ENCODE measurements around the gene TGM3. TPM values are rescaled to one million over a fixed set of nuclear protein-coding genes. Genes with fewer than 3 reads are reported as not detected.

The TGM3 gene
- total RNA-seq, 1 experiment from 2014 or later = 0.11 TPM

DNA sequence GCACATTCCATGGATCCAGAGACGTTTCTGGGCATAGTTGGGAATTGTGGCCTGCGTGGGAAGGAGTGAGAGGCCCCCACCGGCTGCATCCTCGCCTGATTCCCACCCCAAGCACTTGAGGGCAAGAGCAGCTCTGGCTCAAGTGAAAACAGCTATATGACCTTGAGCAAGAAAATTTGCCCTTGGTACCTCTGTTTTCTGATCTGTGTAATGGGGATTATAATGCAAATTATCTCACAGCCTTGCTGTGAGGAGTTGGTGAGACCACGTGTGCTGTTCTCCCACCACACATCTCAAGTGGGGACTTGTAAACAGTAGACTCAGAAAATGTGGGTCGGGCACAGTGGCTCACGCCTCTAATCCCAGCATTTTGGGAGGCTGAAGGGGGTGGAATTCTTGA lies 85.5 kb downstream of the TGM3 start:
- H3K36me3 Mint-ChIP-seq = no peaks in the 10 kb centered on the region
- peaks cover 23% of the 10 kb centered on the region for H3K4me1 Mint-ChIP-seq
- ChIA-PET CTCF (interaction anchor here (1.1 to 1.7 kb wide), 3 partner anchors 11 to 209 kb away, joined by 3 to 7 read pairs (median 4); no protein-coding TSS in a partner anchor), POLR2A (no interaction called here)
- H3K27ac Mint-ChIP-seq = no peak overlapping the region
- DNase-seq (ENCODE audit: low spot score) (no peak), ATAC-seq (no peak)
- TF ChIP-seq, protein P1, sequence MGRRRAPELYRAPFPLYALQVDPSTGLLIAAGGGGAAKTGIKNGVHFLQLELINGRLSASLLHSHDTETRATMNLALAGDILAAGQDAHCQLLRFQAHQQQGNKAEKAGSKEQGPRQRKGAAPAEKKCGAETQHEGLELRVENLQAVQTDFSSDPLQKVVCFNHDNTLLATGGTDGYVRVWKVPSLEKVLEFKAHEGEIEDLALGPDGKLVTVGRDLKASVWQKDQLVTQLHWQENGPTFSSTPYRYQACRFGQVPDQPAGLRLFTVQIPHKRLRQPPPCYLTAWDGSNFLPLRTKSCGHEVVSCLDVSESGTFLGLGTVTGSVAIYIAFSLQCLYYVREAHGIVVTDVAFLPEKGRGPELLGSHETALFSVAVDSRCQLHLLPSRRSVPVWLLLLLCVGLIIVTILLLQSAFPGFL (CRISPR knock-in tag; IDR thresholded peaks at IDR 0.05; ENCODE audit: borderline replicate concordance) = no peak
- TF ChIP-seq SMAD4 (CRISPR knock-in tag; IDR thresholded peaks at IDR 0.05) (no peak), ESRRA (CRISPR knock-in tag; IDR thresholded peaks at IDR 0.05; ENCODE audit: borderline replicate concordance) (peak; percentile 87; the same call in 1 of the 2 replicates)
- 0 out of 2 replicates have a peak, but pooled peaks cover 4% of the 10 kb centered on the region for H3K9me3 Mint-ChIP-seq
- no peak overlapping the region for H3K4me3 Mint-ChIP-seq
- no peaks in the 10 kb centered on the region for H3K27me3 Mint-ChIP-seq (ENCODE audit: low read depth)

DNA sequence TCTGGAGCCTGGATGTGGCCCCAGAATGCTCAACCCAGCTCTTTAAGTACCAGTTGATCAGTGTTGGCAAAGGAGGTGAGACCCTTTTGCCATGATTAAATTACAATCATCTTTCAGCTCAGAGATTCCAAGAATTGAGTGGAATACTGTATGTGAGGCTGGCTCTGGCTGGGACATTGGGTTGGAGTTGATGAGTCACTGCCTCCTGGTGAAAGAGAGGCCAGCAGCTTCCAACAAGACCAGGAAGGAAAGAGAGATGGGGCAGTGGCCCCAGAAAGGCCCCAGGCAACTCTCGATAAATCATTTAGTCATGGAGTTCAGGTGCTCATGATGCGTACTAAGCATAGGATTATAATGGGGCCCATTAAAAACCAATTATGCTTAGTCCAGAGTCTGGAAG lies 87.0 kb downstream of the TGM3 start:
- Mint-ChIP-seq H3K36me3 (no peaks in the 10 kb centered on the region; the same call in 1 of the 2 replicates), H3K27ac (no peak overlapping the region), H3K4me1 (peaks cover 23% of the 10 kb centered on the region), H3K4me3 (no peak overlapping the region), H3K27me3 (ENCODE audit: low read depth) (no peaks in the 10 kb centered on the region), H3K9me3 (peaks cover 12% of the 10 kb centered on the region)
- DNase-seq (ENCODE audit: low spot score) (no peak), ATAC-seq (no peak)
- TF ChIP-seq ZNF263 (CRISPR knock-in tag; IDR thresholded peaks at IDR 0.05; ENCODE audit: low read depth) (no peak), IRF1 (CRISPR knock-in tag; IDR thresholded peaks at IDR 0.05) (no peak)
- CTCF ChIA-PET = interaction anchor here (1.7 kb wide), 1 partner anchor 69 kb away, joined by 7 read pairs; no protein-coding TSS in a partner anchor
- POLR2A ChIA-PET = no interaction called here

- ChIA-PET CTCF (no interaction called here), POLR2A (no interaction called here)
- Mint-ChIP-seq H3K4me3 (no peak overlapping the region), H3K36me3 (no peaks in the 10 kb centered on the region; the same call in 1 of the 2 replicates), H3K27me3 (ENCODE audit: low read depth) (no peaks in the 10 kb centered on the region; the same call in 1 of the 2 replicates), H3K9me3 (peaks cover 29% of the 10 kb centered on the region), H3K4me1 (peaks cover 10% of the 10 kb centered on the region), H3K27ac (no peak overlapping the region)
- no peak for ATAC-seq
- TF ChIP-seq ZMAT4 (CRISPR knock-in tag; IDR thresholded peaks at IDR 0.05) (no peak), NFYB (CRISPR knock-in tag; conservative IDR thresholded peaks at IDR 0.05; ENCODE audit: low read depth) (no peak), ZBTB21 (CRISPR knock-in tag; IDR thresholded peaks at IDR 0.05; ENCODE audit: borderline replicate concordance) (no peak), NFE2L1 (CRISPR knock-in tag; IDR thresholded peaks at IDR 0.05) (no peak), NFATC4 (CRISPR knock-in tag; IDR thresholded peaks at IDR 0.05) (no peak), SOX15 (CRISPR knock-in tag; IDR thresholded peaks at IDR 0.05) (no peak), JUN (CRISPR knock-in tag; IDR thresholded peaks at IDR 0.05) (no peak)
- TF ChIP-seq, protein P2, sequence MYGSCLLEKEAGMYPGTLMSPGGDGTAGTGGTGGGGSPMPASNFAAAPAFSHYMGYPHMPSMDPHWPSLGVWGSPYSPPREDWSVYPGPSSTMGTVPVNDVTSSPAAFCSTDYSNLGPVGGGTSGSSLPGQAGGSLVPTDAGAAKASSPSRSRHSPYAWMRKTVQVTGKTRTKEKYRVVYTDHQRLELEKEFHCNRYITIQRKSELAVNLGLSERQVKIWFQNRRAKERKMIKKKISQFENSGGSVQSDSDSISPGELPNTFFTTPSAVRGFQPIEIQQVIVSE (CRISPR knock-in tag; IDR thresholded peaks at IDR 0.05; ENCODE audit: borderline replicate concordance) = no peak
- TF ChIP-seq, protein P3, sequence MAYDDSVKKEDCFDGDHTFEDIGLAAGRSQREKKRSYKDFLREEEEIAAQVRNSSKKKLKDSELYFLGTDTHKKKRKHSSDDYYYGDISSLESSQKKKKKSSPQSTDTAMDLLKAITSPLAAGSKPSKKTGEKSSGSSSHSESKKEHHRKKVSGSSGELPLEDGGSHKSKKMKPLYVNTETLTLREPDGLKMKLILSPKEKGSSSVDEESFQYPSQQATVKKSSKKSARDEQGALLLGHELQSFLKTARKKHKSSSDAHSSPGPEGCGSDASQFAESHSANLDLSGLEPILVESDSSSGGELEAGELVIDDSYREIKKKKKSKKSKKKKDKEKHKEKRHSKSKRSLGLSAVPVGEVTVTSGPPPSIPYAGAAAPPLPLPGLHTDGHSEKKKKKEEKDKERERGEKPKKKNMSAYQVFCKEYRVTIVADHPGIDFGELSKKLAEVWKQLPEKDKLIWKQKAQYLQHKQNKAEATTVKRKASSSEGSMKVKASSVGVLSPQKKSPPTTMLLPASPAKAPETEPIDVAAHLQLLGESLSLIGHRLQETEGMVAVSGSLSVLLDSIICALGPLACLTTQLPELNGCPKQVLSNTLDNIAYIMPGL (CRISPR knock-in tag; IDR thresholded peaks at IDR 0.05) = no peak
- DNase-seq (ENCODE audit: low spot score) = no peak
Observed at GRCh38 chr20:2385026-2385425, 89.2 kb downstream of the TGM3 start.

DNA sequence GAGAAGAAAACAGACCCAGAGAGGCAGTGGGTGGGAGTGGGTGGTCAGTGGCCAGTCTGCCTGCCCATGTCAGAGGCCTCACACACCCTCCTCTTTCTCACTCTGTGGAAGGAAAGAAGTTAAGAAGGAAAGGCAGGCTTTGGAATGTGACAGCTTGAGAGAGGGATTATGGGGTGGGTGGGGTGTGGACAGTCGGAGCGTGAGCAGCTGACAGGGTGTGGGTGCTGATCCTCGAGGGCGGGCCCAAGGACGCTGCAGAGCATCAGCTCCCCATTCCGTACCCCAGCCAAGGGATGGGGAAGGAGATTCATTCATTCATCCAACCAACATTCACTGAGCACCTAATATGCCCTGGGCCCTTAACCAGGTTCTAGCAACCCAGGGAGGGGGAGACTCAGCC lies 89.7 kb downstream of the TGM3 start:
- CTCF ChIA-PET = interaction anchor here (2.1 kb wide), 1 partner anchor 12 kb away, joined by 24 read pairs; no protein-coding TSS in a partner anchor
- Mint-ChIP-seq H3K27me3 (ENCODE audit: low read depth) (no peaks in the 10 kb centered on the region; the same call in 1 of the 2 replicates), H3K9me3 (peaks cover 30% of the 10 kb centered on the region), H3K4me3 (no peak overlapping the region), H3K36me3 (no peaks in the 10 kb centered on the region; the same call in 1 of the 2 replicates), H3K4me1 (peaks cover 5% of the 10 kb centered on the region), H3K27ac (no peak overlapping the region)
- DNase-seq (ENCODE audit: low spot score) (no peak), ATAC-seq (no peak)
- POLR2A ChIA-PET = no interaction called here
- TF ChIP-seq, protein P4, sequence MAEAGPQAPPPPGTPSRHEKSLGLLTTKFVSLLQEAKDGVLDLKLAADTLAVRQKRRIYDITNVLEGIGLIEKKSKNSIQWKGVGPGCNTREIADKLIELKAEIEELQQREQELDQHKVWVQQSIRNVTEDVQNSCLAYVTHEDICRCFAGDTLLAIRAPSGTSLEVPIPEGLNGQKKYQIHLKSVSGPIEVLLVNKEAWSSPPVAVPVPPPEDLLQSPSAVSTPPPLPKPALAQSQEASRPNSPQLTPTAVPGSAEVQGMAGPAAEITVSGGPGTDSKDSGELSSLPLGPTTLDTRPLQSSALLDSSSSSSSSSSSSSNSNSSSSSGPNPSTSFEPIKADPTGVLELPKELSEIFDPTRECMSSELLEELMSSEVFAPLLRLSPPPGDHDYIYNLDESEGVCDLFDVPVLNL (CRISPR knock-in tag; IDR thresholded peaks at IDR 0.05; ENCODE audit: borderline replicate concordance, low read depth) = no peak
- TF ChIP-seq GABPB1 (CRISPR knock-in tag; IDR thresholded peaks at IDR 0.05) (no peak), CTCF (IDR thresholded peaks at IDR 0.05) (no peak), ZNF416 (CRISPR knock-in tag; IDR thresholded peaks at IDR 0.05) (no peak), NR1H2 (CRISPR knock-in tag; IDR thresholded peaks at IDR 0.05) (no peak), SMAD3 (CRISPR knock-in tag; IDR thresholded peaks at IDR 0.05; ENCODE audit: borderline replicate concordance) (no peak), TEAD4 (CRISPR knock-in tag; IDR thresholded peaks at IDR 0.05) (no peak)
- TF ChIP-seq, protein P1 (CRISPR knock-in tag; IDR thresholded peaks at IDR 0.05; ENCODE audit: borderline replicate concordance) = no peak
